Measurements from ENCODE around the gene DNMBP.
"Not testable (repeated sequence)": the region's sequence is repeated elsewhere in the genome, so short reads cannot be mapped to it uniquely, and the experiment has no call there.

DNA sequence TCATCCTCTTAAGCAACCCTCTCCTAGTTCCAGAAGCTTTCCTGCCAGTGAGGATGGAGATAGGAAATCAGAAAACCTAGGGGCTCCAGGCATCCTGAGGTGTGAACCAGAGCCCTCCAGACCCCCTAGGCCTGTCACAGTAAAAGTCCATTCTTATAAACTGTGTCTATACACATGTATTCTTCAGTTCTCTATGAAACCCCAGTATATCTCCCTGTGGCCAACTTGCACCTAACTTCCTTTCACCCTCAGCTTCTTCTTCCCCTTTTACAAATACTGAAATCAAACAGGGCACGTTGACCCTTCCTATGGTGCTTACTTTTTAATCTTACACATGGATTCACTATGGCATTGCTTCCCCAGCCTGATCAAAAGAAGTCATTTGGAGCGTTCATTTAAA is 168.9 kb downstream of the DNMBP start:
- TF ChIP-seq POLR2A, MYC (IDR thresholded peaks at IDR 0.05; ENCODE audit: low read depth, low read length): not testable (repeated sequence)

All from endothelial cell of umbilical vein (primary cell).